IPS-18a (cell line): ENCODE measurements around the gene VPS18.

Experiments used
- H3K27ac ChIP-seq: one replicate; pipeline ENCODE4 v1.5.1; 2013; ENCODE audit warnings: low read length
- H3K27me3 ChIP-seq: one replicate; pipeline ENCODE4 v1.6.1; 2013; ENCODE audit warnings: mild to moderate bottlenecking, low read length; ENCODE audit not compliant: control insufficient read depth, insufficient read depth
- H3K36me3 ChIP-seq: one replicate; pipeline ENCODE4 v1.6.1; 2013; ENCODE audit warnings: low read depth, low read length; ENCODE audit not compliant: control insufficient read depth
- H3K4me1 ChIP-seq: one replicate; pipeline ENCODE4 v1.6.1; 2013; ENCODE audit warnings: low read depth, low read length; ENCODE audit not compliant: control insufficient read depth
- H3K4me3 ChIP-seq: one replicate; pipeline ENCODE4 v1.5.1; 2013; ENCODE audit warnings: low read length
- H3K9ac ChIP-seq: one replicate; pipeline ENCODE4 v1.6.1; 2013; ENCODE audit warnings: mild to moderate bottlenecking, low read length, moderate library complexity
- H3K9me3 ChIP-seq: one replicate; pipeline ENCODE4 v1.6.1; 2013; ENCODE audit warnings: low read depth, low read length; ENCODE audit not compliant: control insufficient read depth

Gene VPS18

GRCh38 chr15:40891138-40891537 is 3.1 kb upstream of the VPS18 start:
- H3K9ac ChIP-seq = no peak overlapping the region
- peaks cover 4% of the 10 kb centered on the region for H3K36me3 ChIP-seq
- H3K27ac ChIP-seq = no peak overlapping the region
- no peaks in the 10 kb centered on the region for H3K9me3 ChIP-seq
- peaks cover 18% of the 10 kb centered on the region for H3K27me3 ChIP-seq
- no peaks in the 10 kb centered on the region for H3K4me1 ChIP-seq
- H3K4me3 ChIP-seq = no peak overlapping the region

DNA sequence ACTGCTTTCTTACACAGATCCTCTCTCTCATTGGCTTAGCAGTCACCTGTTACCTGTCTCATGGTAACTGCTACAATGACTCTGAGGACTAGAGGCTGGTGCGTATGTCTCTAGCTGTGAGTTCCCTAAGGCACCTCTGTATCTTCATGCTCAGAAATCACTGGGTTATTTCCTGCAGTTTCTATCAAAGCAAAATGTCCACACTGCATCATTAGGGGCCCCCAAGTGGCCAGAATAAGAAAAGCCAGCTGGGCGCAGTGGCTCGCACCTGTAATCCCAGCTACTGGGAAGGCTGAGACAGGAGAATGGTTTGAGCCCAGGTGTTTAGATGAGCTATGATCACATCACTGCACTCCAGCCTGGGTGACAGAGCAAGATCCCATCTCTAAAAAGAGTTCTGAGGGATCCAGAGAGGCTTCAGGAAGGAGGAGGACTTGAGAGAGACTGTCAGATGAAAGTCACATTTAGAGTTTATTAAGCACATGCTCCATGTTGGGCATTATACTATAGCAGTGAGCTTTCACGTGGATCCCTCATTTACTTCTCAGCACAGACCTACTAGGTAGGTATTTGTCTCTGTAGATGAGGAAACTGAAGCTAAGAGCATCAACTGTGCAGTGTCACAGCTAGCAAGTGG is 2.3 kb upstream of the VPS18 start:
- no peaks in the 10 kb centered on the region for H3K4me1 ChIP-seq
- no peak overlapping the region for H3K4me3 ChIP-seq
- H3K9ac ChIP-seq = no peak overlapping the region
- H3K27ac ChIP-seq = no peak overlapping the region
- peaks cover 5% of the 10 kb centered on the region for H3K36me3 ChIP-seq
- no peaks in the 10 kb centered on the region for H3K9me3 ChIP-seq
- peaks cover 18% of the 10 kb centered on the region for H3K27me3 ChIP-seq

- peaks cover 5% of the 10 kb centered on the region for H3K36me3 ChIP-seq
- no peaks in the 10 kb centered on the region for H3K4me1 ChIP-seq
- no peak overlapping the region for H3K27ac ChIP-seq
- H3K9ac ChIP-seq = no peak overlapping the region
- peaks cover 18% of the 10 kb centered on the region for H3K27me3 ChIP-seq
- H3K9me3 ChIP-seq = no peaks in the 10 kb centered on the region
- H3K4me3 ChIP-seq = no peak overlapping the region
Measured at GRCh38 chr15:40892447-40893012, 1.7 kb upstream of the VPS18 start.

DNA sequence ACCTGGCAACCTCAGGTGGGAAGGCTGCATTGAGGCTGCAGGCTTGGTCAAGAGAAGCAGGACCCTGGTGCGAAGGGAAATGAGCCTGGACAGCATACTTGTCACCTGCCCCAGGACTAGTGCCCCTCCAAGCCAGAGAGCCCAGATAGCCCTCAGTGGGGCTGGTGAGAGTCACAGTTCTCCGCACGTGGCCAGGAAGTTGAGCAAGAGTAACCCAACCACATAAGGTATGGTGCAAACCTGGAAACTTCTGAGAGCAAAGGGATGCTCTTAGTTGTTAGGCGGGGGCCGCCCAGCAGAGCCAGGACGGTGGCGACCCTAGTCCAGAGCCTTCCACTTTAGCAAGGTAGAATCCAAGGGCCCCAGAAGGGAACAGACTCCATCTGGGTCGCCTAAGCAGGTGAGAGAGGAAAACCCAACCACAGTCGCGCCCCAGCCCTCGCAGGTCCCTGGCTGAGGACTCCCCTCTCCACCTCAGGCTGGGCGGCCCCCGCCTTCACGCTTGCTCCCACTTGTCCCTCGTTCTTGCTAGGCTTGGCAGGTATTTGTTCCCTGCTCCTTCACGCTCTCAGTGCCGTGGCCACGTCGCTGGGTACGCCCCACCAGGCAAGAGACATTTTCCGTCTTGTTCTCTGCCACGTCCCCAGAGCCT is 1.1 kb upstream of the VPS18 start:
- Histone ChIP-seq H3K27me3 (peaks cover 18% of the 10 kb centered on the region), H3K9ac (no peak overlapping the region), H3K9me3 (no peaks in the 10 kb centered on the region), H3K27ac (no peak overlapping the region), H3K4me1 (no peaks in the 10 kb centered on the region), H3K4me3 (peak overlapping the region; percentile 91), H3K36me3 (peaks cover 5% of the 10 kb centered on the region)

DNA sequence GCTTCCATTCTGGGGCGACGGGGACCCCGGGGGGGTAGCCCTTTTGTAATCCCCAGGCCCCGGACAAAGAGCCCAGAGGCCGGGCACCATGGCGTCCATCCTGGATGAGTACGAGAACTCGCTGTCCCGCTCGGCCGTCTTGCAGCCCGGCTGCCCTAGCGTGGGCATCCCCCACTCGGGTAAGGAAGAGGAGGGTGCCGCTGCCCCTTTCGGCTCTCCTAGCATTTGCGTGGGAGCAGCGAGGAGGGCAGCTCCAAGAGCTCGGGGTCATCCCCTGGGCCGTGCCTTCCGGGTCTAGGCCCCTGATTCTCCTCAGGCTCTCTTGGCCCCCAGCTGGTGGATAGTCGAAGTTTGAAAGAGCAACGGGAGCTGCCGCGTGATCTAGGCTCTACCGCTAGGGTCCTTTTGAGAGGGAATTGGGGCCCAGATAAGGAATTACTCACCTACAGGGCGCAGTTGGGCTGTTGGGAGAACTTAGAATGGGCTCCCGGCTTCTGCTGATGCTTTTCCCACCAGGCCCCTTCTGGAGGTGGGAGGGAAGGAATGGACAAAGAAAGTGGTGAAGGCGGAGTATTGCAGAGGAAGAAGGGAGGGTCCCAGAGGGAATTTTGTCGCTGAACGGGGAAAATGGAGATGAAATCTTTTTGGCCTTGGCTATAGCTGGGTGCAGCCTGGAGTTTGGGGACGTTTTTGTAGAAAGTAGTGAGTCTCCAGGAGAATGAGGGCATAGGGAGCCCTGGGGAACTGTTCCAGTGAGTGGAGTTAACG is 615 bp downstream of the VPS18 start:
- Histone ChIP-seq H3K9me3 (no peaks in the 10 kb centered on the region), H3K4me3 (peak overlapping the region; percentile 91), H3K4me1 (no peaks in the 10 kb centered on the region), H3K36me3 (peaks cover 20% of the 10 kb centered on the region), H3K27me3 (peaks cover 18% of the 10 kb centered on the region), H3K27ac (peak overlapping the region; percentile 51), H3K9ac (peak overlapping the region; percentile 93)

DNA sequence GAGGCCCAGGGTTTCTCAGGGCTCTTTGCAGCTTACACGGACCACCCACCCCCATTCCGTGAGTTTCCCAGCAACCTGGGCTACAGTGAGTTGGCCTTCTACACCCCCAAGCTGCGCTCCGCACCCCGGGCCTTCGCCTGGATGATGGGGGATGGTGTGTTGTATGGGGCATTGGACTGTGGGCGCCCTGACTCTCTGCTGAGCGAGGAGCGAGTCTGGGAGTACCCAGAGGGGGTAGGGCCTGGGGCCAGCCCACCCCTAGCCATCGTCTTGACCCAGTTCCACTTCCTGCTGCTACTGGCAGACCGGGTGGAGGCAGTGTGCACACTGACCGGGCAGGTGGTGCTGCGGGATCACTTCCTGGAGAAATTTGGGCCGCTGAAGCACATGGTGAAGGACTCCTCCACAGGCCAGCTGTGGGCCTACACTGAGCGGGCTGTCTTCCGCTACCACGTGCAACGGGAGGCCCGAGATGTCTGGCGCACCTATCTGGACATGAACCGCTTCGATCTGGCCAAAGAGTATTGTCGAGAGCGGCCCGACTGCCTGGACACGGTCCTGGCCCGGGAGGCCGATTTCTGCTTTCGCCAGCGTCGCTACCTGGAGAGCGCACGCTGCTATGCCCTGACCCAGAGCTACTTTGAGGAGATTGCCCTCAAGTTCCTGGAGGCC is 5.4 kb downstream of the VPS18 start:
- no peaks in the 10 kb centered on the region for H3K27me3 ChIP-seq
- H3K4me3 ChIP-seq = no peak overlapping the region
- no peaks in the 10 kb centered on the region for H3K9me3 ChIP-seq
- H3K27ac ChIP-seq = no peak overlapping the region
- no peak overlapping the region for H3K9ac ChIP-seq
- H3K36me3 ChIP-seq = peaks cover 49% of the 10 kb centered on the region
- no peaks in the 10 kb centered on the region for H3K4me1 ChIP-seq

DNA sequence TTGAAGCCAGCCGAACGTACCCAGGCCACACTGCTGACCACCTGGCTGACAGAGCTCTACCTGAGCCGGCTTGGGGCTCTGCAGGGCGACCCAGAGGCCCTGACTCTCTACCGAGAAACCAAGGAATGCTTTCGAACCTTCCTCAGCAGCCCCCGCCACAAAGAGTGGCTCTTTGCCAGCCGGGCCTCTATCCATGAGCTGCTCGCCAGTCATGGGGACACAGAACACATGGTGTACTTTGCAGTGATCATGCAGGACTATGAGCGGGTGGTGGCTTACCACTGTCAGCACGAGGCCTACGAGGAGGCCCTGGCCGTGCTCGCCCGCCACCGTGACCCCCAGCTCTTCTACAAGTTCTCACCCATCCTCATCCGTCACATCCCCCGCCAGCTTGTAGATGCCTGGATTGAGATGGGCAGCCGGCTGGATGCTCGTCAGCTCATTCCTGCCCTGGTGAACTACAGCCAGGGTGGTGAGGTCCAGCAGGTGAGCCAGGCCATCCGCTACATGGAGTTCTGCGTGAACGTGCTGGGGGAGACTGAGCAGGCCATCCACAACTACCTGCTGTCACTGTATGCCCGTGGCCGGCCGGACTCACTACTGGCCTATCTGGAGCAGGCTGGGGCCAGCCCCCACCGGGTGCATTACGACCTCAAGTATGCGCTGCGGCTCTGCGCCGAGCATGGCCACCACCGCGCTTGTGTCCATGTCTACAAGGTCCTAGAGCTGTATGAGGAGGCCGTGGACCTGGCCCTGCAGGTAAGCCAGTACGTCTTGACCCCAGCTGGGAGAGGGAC is 6.2 kb downstream of the VPS18 start:
- no peaks in the 10 kb centered on the region for H3K9me3 ChIP-seq
- peaks cover 52% of the 10 kb centered on the region for H3K36me3 ChIP-seq
- H3K27me3 ChIP-seq = no peaks in the 10 kb centered on the region
- no peaks in the 10 kb centered on the region for H3K4me1 ChIP-seq
- H3K9ac ChIP-seq = no peak overlapping the region
- no peak overlapping the region for H3K4me3 ChIP-seq
- H3K27ac ChIP-seq = no peak overlapping the region

DNA sequence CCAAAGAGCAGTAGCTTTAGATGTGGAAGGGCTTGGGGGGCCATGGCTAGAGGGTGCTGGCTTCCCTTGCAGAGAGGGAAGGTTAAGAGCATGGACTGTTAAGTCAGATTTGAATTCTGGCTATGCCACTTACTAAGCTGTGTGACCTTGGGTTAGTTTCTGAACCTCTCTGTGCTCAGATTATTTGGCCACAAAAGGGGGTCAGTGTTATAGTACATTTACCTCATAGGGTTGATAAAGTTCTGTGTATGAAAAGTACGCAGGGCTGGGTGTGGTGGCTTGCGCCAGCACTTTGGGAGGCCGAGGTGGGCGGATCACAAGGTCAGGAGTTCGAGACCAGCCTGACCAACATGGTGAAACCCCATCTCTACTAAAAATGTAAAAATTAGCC is 6.8 kb downstream of the VPS18 start:
- H3K4me3 ChIP-seq = no peak overlapping the region
- H3K9me3 ChIP-seq = no peaks in the 10 kb centered on the region
- H3K4me1 ChIP-seq = no peaks in the 10 kb centered on the region
- no peak overlapping the region for H3K27ac ChIP-seq
- no peaks in the 10 kb centered on the region for H3K27me3 ChIP-seq
- H3K9ac ChIP-seq = no peak overlapping the region
- peaks cover 49% of the 10 kb centered on the region for H3K36me3 ChIP-seq

DNA sequence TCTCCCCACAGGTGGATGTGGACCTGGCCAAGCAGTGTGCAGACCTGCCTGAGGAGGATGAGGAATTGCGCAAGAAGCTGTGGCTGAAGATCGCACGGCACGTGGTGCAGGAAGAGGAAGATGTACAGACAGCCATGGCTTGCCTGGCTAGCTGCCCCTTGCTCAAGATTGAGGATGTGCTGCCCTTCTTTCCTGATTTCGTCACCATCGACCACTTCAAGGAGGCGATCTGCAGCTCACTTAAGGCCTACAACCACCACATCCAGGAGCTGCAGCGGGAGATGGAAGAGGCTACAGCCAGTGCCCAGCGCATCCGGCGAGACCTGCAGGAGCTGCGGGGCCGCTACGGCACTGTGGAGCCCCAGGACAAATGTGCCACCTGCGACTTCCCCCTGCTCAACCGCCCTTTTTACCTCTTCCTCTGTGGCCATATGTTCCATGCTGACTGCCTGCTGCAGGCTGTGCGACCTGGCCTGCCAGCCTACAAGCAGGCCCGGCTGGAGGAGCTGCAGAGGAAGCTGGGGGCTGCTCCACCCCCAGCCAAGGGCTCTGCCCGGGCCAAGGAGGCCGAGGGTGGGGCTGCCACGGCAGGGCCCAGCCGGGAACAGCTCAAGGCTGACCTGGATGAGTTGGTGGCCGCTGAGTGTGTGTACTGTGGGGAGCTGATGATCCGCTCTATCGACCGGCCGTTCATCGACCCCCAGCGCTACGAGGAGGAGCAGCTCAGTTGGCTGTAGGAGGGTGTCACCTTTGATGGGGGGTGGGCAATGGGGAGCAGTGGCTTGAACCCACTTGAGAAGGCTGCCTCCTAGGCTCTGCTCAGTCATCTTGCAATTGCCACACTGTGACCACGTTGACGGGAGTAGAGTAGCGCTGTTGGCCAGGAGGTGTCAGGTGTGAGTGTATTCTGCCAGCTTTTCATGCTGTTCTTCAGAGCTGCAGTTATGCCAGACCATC is 8.6 kb downstream of the VPS18 start:
- no peaks in the 10 kb centered on the region for H3K4me1 ChIP-seq
- H3K36me3 ChIP-seq = peaks cover 47% of the 10 kb centered on the region
- no peaks in the 10 kb centered on the region for H3K27me3 ChIP-seq
- no peak overlapping the region for H3K9ac ChIP-seq
- H3K27ac ChIP-seq = no peak overlapping the region
- no peak overlapping the region for H3K4me3 ChIP-seq
- H3K9me3 ChIP-seq = no peaks in the 10 kb centered on the region

DNA sequence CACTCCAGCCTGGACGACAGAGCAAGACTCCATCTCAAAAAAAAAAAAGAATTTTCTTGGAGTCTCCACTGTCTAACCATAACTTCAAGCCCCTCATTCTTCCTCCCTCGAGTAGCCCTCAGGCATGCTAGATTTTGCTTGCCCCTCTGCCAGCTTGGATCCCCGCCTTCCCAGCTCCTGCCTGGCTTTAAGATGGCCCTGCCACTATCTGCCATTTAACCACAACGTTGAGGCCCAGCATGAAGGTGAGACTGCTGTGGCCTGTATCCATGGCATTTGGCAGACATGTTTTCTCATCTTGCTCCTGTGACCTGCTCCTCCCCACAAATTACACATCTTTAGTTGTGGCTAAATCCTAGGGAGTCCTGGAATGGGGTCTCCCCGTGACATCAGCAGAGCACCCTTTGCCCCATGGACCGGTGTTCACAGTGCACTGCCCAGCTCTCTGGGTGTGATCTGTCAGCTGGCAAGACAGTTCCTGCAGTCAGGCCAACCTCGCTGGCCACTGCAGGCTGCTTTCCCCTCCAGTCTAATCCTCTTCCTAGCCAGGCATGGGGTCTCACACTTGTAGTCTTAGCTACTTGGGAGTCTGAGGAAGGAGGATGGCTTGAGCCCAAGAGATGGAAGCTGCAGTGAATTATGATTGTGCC is 10.4 kb downstream of the VPS18 start:
- Histone ChIP-seq H3K4me1 (no peaks in the 10 kb centered on the region), H3K27ac (no peak overlapping the region), H3K36me3 (peaks cover 34% of the 10 kb centered on the region), H3K27me3 (no peaks in the 10 kb centered on the region), H3K9ac (no peak overlapping the region), H3K9me3 (no peaks in the 10 kb centered on the region), H3K4me3 (no peak overlapping the region)
